Progenitor cell of endocrine pancreas (in vitro differentiated cells): ENCODE measurements around the gene TPX2. TPM values are rescaled to one million over a fixed set of nuclear protein-coding genes. Genes with fewer than 3 reads are reported as not detected.
"Not testable (repeated sequence)": the region's sequence is repeated elsewhere in the genome, so short reads cannot be mapped to it uniquely, and the experiment has no call there.

Source experiments
- DNase-seq: peaks from one replicate; pipeline ENCODE4 v3.0.0; 2021; ENCODE audit warnings: low spot score; ENCODE audit not compliant: unreplicated experiment
- H3K27ac Mint-ChIP-seq: 2 replicates; pipeline ENCODE4 v1.8.0; 2021; ENCODE audit warnings: mild to moderate bottlenecking, moderate library complexity, mixed read lengths
- H3K27me3 Mint-ChIP-seq: 2 replicates; pipeline ENCODE4 v1.8.0; 2021; ENCODE audit warnings: mixed read lengths
- H3K36me3 Mint-ChIP-seq: 2 replicates; pipeline ENCODE4 v1.8.0; 2022; ENCODE audit warnings: mixed read lengths; ENCODE audit not compliant: insufficient read depth
- H3K4me1 Mint-ChIP-seq: 2 replicates; pipeline ENCODE4 v1.8.0; 2021; ENCODE audit warnings: low read depth, mixed read lengths
- H3K4me3 Mint-ChIP-seq: 2 replicates; pipeline ENCODE4 v1.8.0; 2021; ENCODE audit warnings: low read depth, mild to moderate bottlenecking, moderate library complexity, mixed read lengths
- H3K9me3 Mint-ChIP-seq: 2 replicates; pipeline ENCODE4 v1.8.0; 2021; ENCODE audit warnings: low read depth, mixed read lengths
- CTCF ChIP-seq: fragments of 200-600 bp; sonication (generic); IDR thresholded peaks from one replicate; pipeline ENCODE4 v1.5.0; 2021; ENCODE audit warnings: antibody characterized with exemption, mild to moderate bottlenecking; ENCODE audit not compliant: unreplicated experiment
- total RNA-seq: library from RNA; stranded (reverse); gene quantifications from 2 replicates; pipeline ENCODE4 v1.2.1, GENCODE V29; 2021

Gene TPX2
- total RNA-seq, 1 donor from 2014 or later, result 77.0 TPM

DNA sequence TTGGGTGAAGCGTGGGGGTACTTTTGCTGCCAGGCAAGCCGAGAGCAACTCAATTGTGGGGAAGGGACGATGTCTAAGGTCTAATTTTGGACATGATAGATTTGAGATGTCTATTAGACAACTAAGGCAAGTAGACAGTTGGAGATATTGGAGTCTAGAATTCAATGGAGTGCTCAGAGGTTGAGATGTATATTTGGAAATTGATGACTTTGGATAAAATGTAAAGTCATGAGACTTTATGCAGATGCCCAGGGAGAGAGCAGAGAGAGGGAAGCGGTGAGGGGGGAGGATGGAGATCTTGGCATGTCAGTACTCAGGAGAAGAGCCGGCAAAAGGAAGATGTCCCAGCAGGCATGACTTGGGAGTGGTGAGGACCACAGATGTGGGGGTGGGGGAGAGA, 87.0 kb downstream of the TPX2 start:
- peaks cover 10% of the 10 kb centered on the region for H3K27me3 Mint-ChIP-seq
- no peak for TF ChIP-seq CTCF
- H3K4me1 Mint-ChIP-seq, result no peaks in the 10 kb centered on the region
- H3K36me3 Mint-ChIP-seq, result no peaks in the 10 kb centered on the region
- H3K27ac Mint-ChIP-seq, result no peak overlapping the region
- H3K9me3 Mint-ChIP-seq, result no peaks in the 10 kb centered on the region
- no peak for DNase-seq
- H3K4me3 Mint-ChIP-seq, result no peak overlapping the region

DNA sequence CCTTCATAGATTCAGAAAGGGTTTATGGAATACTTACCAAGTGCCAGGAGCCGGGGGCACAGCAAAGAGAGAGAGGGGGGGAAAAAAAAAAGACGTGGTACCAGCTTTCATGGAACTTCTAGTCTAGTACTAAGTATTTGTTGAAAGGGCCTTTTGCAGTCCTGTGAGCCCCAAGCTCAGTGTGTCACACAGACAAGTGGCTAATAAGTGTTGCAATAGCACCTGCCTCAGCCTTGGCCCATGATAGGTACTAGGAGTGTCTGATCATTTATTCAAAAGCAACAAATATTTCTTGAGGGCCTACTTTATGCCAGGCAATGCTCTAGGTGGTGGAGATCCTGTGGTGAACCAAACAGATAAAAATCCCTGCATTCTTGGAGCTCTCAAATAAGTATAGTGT, 88.0 kb downstream of the TPX2 start:
- Mint-ChIP-seq H3K36me3 (no peaks in the 10 kb centered on the region), H3K4me1 (no peaks in the 10 kb centered on the region), H3K27ac (no peak overlapping the region), H3K9me3 (no peaks in the 10 kb centered on the region), H3K4me3 (no peak overlapping the region), H3K27me3 (peaks cover 6% of the 10 kb centered on the region)
- TF ChIP-seq CTCF, result no peak
- no peak for DNase-seq

DNA sequence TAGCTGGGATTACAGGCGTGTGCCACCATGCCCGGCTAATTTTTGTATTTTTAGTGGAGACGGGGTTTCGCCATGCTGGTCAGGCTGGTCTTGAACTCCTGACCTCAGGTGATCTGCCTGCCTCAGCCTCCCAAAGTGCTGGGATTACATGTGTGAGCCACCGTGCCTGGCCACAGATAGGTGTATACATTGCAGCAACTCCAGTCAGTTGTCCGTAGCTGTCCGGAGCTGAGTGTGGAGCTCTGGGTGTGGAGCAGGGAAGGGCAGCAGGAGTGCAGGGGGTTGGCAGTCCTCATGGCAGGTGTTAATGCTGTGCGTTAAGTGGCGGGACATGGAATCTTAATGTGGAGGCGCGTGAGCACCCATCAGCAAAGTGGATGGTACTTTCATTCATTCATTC, 88.9 kb downstream of the TPX2 start:
- H3K9me3 Mint-ChIP-seq, H3K36me3 Mint-ChIP-seq, H3K4me3 Mint-ChIP-seq: not testable (repeated sequence)

GRCh38 chr20:31829731-31830130, 90.6 kb downstream of the TPX2 start:
- H3K27ac Mint-ChIP-seq, result no peak overlapping the region

More for the DNA sequence above, 88.9 kb downstream of the TPX2 start:
- not testable (repeated sequence) for H3K4me1 Mint-ChIP-seq, DNase-seq, H3K27me3 Mint-ChIP-seq, H3K27ac Mint-ChIP-seq

DNA sequence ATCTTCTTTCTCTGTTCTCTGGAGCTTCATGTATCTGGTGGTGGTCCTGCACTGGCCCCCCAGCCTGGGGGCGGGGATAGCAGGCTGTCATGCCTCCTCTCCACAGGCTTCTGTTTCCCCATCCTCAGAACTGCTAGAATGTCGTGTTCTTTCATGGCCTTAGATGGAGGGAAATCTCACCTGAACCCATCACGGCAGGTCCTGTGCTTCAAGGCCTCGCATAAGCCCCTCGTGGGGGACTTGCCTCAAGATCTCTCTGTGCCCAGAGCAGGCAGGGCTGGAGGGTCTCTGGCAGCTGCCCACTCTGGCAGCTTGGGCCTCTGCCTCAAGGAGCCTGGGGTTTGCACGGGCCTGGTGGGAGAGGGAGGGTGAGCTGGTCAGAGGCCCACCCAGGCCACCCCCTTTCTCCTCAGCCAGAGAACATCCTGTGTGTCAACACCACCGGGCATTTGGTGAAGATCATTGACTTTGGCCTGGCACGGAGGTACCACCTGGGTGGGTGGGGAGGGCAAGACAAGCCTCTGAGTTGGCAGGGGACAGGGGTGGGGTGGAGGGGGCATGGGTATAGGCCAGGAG, 91.4 kb downstream of the TPX2 start:
- no peak overlapping the region for H3K4me3 Mint-ChIP-seq
- H3K9me3 Mint-ChIP-seq, result no peaks in the 10 kb centered on the region
- peaks cover 6% of the 10 kb centered on the region for H3K4me1 Mint-ChIP-seq
- DNase-seq, result no peak
- no peak overlapping the region for H3K27ac Mint-ChIP-seq
- no peaks in the 10 kb centered on the region for H3K27me3 Mint-ChIP-seq
- no peaks in the 10 kb centered on the region for H3K36me3 Mint-ChIP-seq
- no peak for TF ChIP-seq CTCF

More at GRCh38 chr20:31829731-31830130, 90.6 kb downstream of the TPX2 start:
- DNase-seq, result no peak
- no peaks in the 10 kb centered on the region for H3K36me3 Mint-ChIP-seq
- H3K4me3 Mint-ChIP-seq, result no peak overlapping the region
- H3K9me3 Mint-ChIP-seq, result no peaks in the 10 kb centered on the region
- H3K27me3 Mint-ChIP-seq, result no peaks in the 10 kb centered on the region
- TF ChIP-seq CTCF, result no peak
- peaks cover 3% of the 10 kb centered on the region for H3K4me1 Mint-ChIP-seq

GRCh38 chr20:31831211-31831610, 92.1 kb downstream of the TPX2 start:
- Mint-ChIP-seq H3K4me1 (peaks cover 6% of the 10 kb centered on the region), H3K9me3 (no peaks in the 10 kb centered on the region), H3K27ac (no peak overlapping the region), H3K27me3 (no peaks in the 10 kb centered on the region), H3K36me3 (no peaks in the 10 kb centered on the region), H3K4me3 (no peak overlapping the region)
- DNase-seq, result no peak
- TF ChIP-seq CTCF, result no peak
